NCI-H1105 treated with DMSO at 0.1 percent for 48 hours (cell line): ENCODE data around the gene KDM6B.

Experiments used
- DNase-seq: peaks from one replicate; lab custom pipeline; 2025; lab: John Stamatoyannopoulos, UW

Gene KDM6B

GRCh38 chr17:7880076-7880868 is 46.3 kb downstream of the KDM6B start:
- no peak for DNase-seq

GRCh38 chr17:7881276-7882054 is 47.4 kb downstream of the KDM6B start:
- peak; percentile 92 for DNase-seq

- DNase-seq: peak; percentile 88
Measured at GRCh38 chr17:7882068-7882467, 48.1 kb downstream of the KDM6B start.

GRCh38 chr17:7882629-7883028 is 48.6 kb downstream of the KDM6B start:
- no peak for DNase-seq
